Astrocyte (in vitro differentiated cells and primary cell): ENCODE measurements around the gene ELMO2. TPM values are rescaled to one million over a fixed set of nuclear protein-coding genes. Genes with fewer than 3 reads are reported as not detected.

Experiments
- DNase-seq: peaks from one replicate; pipeline ENCODE4 v3.0.0-alpha.2; 2010; ENCODE audit warnings: low read depth
- FAIRE-seq: peaks from 2 replicates; lab custom pipeline; 2011; peaks lifted over from hg19 to GRCh38; lab: Jason Lieb, UNC
- H2AFZ ChIP-seq: 2 replicates; pipeline ENCODE4 v1.6.0; 2012; ENCODE audit warnings: low read depth, low read length, inconsistent platforms
- H3K27ac ChIP-seq: 2 replicates; pipeline ENCODE4 v1.5.1; 2011; ENCODE audit warnings: low read depth, low read length, inconsistent platforms
- H3K27me3 ChIP-seq: 2 replicates; pipeline ENCODE4 v1.6.0; 2011; ENCODE audit warnings: low read length, inconsistent platforms; ENCODE audit not compliant: insufficient read depth
- H3K36me3 ChIP-seq: 2 replicates; pipeline ENCODE4 v1.5.1; 2011; ENCODE audit warnings: low read length, inconsistent platforms; ENCODE audit not compliant: insufficient read depth
- H3K4me1 ChIP-seq: 2 replicates; pipeline ENCODE4 v1.5.1; 2011; ENCODE audit warnings: low read length, inconsistent platforms; ENCODE audit not compliant: insufficient read depth
- H3K4me2 ChIP-seq: 2 replicates; pipeline ENCODE4 v1.6.0; 2012; ENCODE audit warnings: low read length, inconsistent platforms
- H3K4me3 ChIP-seq: 2 replicates; pipeline ENCODE4 v1.5.1; 2011; ENCODE audit warnings: low read depth, mild to moderate bottlenecking, low read length, inconsistent platforms; ENCODE audit not compliant: insufficient read depth
- H3K79me2 ChIP-seq: 2 replicates; pipeline ENCODE4 v1.6.0; 2012; ENCODE audit warnings: mild to moderate bottlenecking, low read length, inconsistent platforms; ENCODE audit not compliant: insufficient read depth
- H3K9ac ChIP-seq: 2 replicates; pipeline ENCODE4 v1.6.0; 2012; ENCODE audit warnings: mild to moderate bottlenecking, low read length, inconsistent platforms
- H3K9me3 ChIP-seq: 2 replicates; pipeline ENCODE4 v1.5.1; 2012; ENCODE audit warnings: low read depth, mild to moderate bottlenecking, low read length, inconsistent platforms; ENCODE audit not compliant: insufficient read depth
- H4K20me1 ChIP-seq: 2 replicates; pipeline ENCODE4 v1.6.0; 2012; ENCODE audit warnings: low read length, inconsistent platforms; ENCODE audit not compliant: insufficient read depth
- H3K27ac Mint-ChIP-seq: one replicate; pipeline ENCODE4 v1.8.0; 2021; ENCODE audit warnings: mild to moderate bottlenecking, mixed read lengths; ENCODE audit not compliant: unreplicated experiment
- H3K27me3 Mint-ChIP-seq: one replicate; pipeline ENCODE4 v1.8.0; 2021; ENCODE audit warnings: low read depth, mixed read lengths; ENCODE audit not compliant: unreplicated experiment
- H3K36me3 Mint-ChIP-seq: one replicate; pipeline ENCODE4 v1.8.0; 2021; ENCODE audit warnings: low read depth, mixed read lengths; ENCODE audit not compliant: unreplicated experiment
- H3K4me1 Mint-ChIP-seq: one replicate; pipeline ENCODE4 v1.8.0; 2021; ENCODE audit warnings: low read depth, mixed read lengths; ENCODE audit not compliant: unreplicated experiment
- H3K4me3 Mint-ChIP-seq: one replicate; pipeline ENCODE4 v1.8.0; 2021; ENCODE audit warnings: mild to moderate bottlenecking, moderate library complexity, mixed read lengths; ENCODE audit not compliant: unreplicated experiment
- H3K9me3 Mint-ChIP-seq: one replicate; pipeline ENCODE4 v1.8.0; 2021; ENCODE audit warnings: mild to moderate bottlenecking, mixed read lengths; ENCODE audit not compliant: unreplicated experiment
- CTCF ChIP-seq: IDR thresholded peaks from 2 replicates; pipeline ENCODE4 v1.5.1; 2011; ENCODE audit warnings: low read depth, mild to moderate bottlenecking, inconsistent platforms, low read length, moderate library complexity; ENCODE audit not compliant: insufficient read depth
- EZH2 ChIP-seq: IDR thresholded peaks from 2 replicates; pipeline ENCODE4 v1.6.1; 2012; ENCODE audit warnings: mild to moderate bottlenecking, low read length, inconsistent platforms; ENCODE audit not compliant: insufficient read depth
- total RNA-seq: library from RNA; stranded (reverse); gene quantifications from 2 replicates; pipeline ENCODE4 v1.2.1, GENCODE V29; 2021

Gene ELMO2
- total RNA-seq, 1 donor from 2014 or later = 53.4 TPM

GRCh38 chr20:46434597-46434996 lies 28.2 kb upstream of the ELMO2 start:
- Histone ChIP-seq H2AFZ (no peak overlapping the region), H3K27me3 (peaks cover 10% of the 10 kb centered on the region), H3K27ac (no peak overlapping the region), H4K20me1 (no peaks in the 10 kb centered on the region), H3K4me3 (no peak overlapping the region), H3K36me3 (no peaks in the 10 kb centered on the region), H3K9ac (no peak overlapping the region), H3K4me1 (no peaks in the 10 kb centered on the region), H3K9me3 (no peaks in the 10 kb centered on the region), H3K4me2 (no peak overlapping the region), H3K79me2 (no peaks in the 10 kb centered on the region)
- Mint-ChIP-seq H3K9me3 (peaks cover 4% of the 10 kb centered on the region), H3K4me1 (no peaks in the 10 kb centered on the region), H3K27ac (no peak overlapping the region), H3K4me3 (no peak overlapping the region), H3K27me3 (peaks cover 12% of the 10 kb centered on the region), H3K36me3 (no peaks in the 10 kb centered on the region)
- no peak for TF ChIP-seq CTCF
- no peak for TF ChIP-seq EZH2
- no peak for DNase-seq
- no peak for FAIRE-seq

GRCh38 chr20:46433051-46433450 lies 26.6 kb upstream of the ELMO2 start:
- Mint-ChIP-seq H3K4me3 (no peak overlapping the region), H3K27ac (no peak overlapping the region), H3K4me1 (no peaks in the 10 kb centered on the region), H3K9me3 (peaks cover 4% of the 10 kb centered on the region), H3K27me3 (peaks cover 12% of the 10 kb centered on the region), H3K36me3 (no peaks in the 10 kb centered on the region)
- Histone ChIP-seq H3K27me3 (peaks cover 13% of the 10 kb centered on the region), H3K4me1 (no peaks in the 10 kb centered on the region), H3K9ac (no peak overlapping the region), H4K20me1 (no peaks in the 10 kb centered on the region), H3K4me3 (no peak overlapping the region), H3K4me2 (no peak overlapping the region), H3K9me3 (no peaks in the 10 kb centered on the region), H3K36me3 (no peaks in the 10 kb centered on the region), H2AFZ (no peak overlapping the region), H3K79me2 (no peaks in the 10 kb centered on the region), H3K27ac (no peak overlapping the region)
- no peak for TF ChIP-seq EZH2
- TF ChIP-seq CTCF = no peak
- DNase-seq = no peak
- no peak for FAIRE-seq

- peaks cover 12% of the 10 kb centered on the region for H3K27me3 Mint-ChIP-seq
- Histone ChIP-seq H3K27me3 (peaks cover 17% of the 10 kb centered on the region), H3K27ac (no peak overlapping the region), H2AFZ (no peak overlapping the region), H3K79me2 (no peaks in the 10 kb centered on the region), H3K4me2 (no peak overlapping the region), H4K20me1 (no peaks in the 10 kb centered on the region), H3K9ac (no peak overlapping the region), H3K36me3 (no peaks in the 10 kb centered on the region), H3K4me3 (no peak overlapping the region), H3K4me1 (no peaks in the 10 kb centered on the region), H3K9me3 (no peaks in the 10 kb centered on the region)
- no peak for DNase-seq
- H3K4me3 Mint-ChIP-seq = no peak overlapping the region
- TF ChIP-seq EZH2 (no peak), CTCF (no peak)
- peaks cover 4% of the 10 kb centered on the region for H3K9me3 Mint-ChIP-seq
- no peak overlapping the region for H3K27ac Mint-ChIP-seq
- H3K4me1 Mint-ChIP-seq = no peaks in the 10 kb centered on the region
- H3K36me3 Mint-ChIP-seq = no peaks in the 10 kb centered on the region
- no peak for FAIRE-seq
Measured at GRCh38 chr20:46430921-46431712, 24.7 kb upstream of the ELMO2 start.
